ENCODE results near the gene MEX3C.

MEX3C gene

DNA sequence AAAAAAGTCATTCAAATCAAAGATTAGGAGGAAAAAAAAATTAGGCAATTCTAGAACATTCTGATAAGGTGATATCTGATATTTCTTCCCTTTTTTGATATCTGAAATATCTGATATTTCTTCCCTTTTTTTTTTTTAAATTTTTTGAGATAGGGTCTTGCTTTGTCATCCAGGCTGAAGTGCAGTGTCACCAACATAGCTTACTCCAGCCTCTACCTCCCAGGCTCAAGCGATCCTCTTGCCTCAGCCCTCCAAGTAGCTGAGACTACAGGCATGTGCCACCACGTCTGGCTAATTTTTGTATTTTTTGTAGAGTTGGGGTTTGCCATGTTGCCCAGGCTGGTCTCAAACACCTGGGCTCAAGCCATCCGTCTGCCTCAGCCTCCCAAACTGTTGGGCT is 33.9 kb downstream of the MEX3C start:
- no peak for TF ChIP-seq CTCF (IDR thresholded peaks at IDR 0.05)

DNA sequence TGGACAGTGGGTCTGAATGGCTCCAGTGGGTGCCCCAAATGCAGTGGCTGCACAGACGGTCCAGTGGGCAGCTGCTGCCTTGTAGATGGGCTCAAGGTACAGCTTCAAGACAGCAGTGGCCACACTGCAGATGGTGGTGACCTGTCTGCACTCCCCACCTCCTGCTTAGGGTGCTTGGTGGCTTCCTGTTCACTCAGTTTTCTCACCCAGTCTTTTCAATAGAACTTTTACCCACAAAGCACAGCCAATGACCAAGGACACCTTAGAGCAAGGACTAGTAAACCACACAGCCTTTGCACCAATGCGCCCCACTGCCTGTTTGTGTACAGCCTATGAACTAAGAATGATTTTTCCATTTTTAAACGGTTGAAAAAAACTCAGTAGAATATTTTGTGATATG is 34.9 kb downstream of the MEX3C start:
- TF ChIP-seq CTCF (IDR thresholded peaks at IDR 0.05), result no peak

GRCh38 chr18:51160646-51161045 is 36.8 kb downstream of the MEX3C start:
- no peak for TF ChIP-seq CTCF (IDR thresholded peaks at IDR 0.05)

DNA sequence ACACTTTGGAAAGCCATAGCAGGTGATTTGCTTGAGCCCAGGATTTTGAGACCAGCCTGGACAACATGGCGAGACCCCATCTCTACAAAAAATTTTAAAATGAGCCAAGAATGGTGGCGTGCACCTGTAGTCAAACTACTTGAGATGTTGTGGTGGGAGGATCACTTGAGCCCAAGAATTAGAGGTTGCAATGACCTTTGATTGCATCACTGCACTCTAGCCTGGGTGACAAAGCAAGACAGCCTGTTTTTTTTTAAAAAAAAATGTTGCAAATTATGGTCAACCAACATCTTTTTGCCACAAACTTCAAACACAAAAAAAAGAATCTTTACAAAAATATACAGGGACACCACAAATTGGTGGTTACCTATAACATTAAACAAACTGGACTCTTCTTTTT is 40.3 kb downstream of the MEX3C start:
- no peak for TF ChIP-seq CTCF (IDR thresholded peaks at IDR 0.05)

DNA sequence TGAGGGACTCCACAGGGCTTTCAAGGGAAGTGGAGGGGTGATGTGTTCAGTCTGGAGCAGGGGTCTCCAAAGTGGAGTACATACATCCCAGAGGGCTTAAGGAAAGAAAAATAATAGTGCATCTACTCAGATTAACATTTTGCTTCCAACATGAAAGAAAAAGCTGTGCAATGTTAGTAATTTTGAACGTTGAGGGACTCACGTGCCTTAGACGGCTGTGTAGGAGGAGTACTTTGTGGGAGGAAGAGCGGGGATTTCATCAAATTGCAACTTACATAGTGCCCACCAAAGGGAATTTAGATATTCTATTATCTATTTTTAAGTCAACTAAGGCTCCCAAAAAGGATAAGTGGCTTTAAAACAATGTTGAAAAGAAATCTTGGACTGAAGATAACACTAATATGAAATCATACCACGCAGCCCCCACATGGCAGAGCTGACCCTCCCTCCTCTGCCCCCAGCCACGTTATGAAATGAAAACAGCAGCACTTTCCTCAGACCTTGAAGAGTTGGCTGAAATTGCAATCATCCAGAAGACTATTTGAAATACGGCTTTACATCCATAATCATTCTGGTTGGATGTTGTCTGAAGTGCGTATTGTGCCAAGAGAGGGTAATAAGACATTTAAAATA is 42.9 kb downstream of the MEX3C start:
- no peak for TF ChIP-seq CTCF (IDR thresholded peaks at IDR 0.05)

- no peak for TF ChIP-seq CTCF (IDR thresholded peaks at IDR 0.05)
These were observed 43.7 kb downstream of the MEX3C start for GRCh38 chr18:51153659-51154371.

- TF ChIP-seq CTCF (IDR thresholded peaks at IDR 0.05), result no peak
These were observed 45.6 kb downstream of the MEX3C start for GRCh38 chr18:51151568-51152511.
